GM18909 (cell line): Measurements from ENCODE around the gene CD300LB.
"Not testable (repeated sequence)": the region's sequence is repeated elsewhere in the genome, so short reads cannot be mapped to it uniquely, and the experiment has no call there.

Experiments used
- ATAC-seq: cut with Tn5 transposase; IDR thresholded peaks from one replicate; pipeline ENCODE4 v1.9.1; 2021; ENCODE audit warnings: mild to moderate bottlenecking; ENCODE audit not compliant: unreplicated experiment, poor library complexity

CD300LB gene

DNA sequence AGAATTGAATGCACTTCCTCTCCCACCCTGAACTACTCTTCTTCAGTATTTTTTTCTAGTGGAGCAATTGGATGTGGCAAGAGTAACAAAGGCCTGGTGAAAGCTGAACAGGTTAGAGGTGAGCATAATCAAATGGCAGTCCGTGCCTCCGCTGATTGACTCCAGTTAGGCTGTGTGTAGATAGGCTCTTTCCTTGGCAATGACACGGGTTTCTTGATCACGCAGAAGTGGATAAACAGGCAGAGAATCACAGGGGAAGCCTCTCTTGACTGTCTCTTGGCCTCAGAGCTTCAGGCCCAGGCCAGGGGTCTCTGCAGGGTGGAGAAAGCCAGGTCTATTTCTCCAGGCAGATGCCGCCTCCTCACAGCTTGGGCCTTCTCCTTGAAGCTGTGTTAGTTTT is 4.2 kb downstream of the CD300LB start:
- no peak for ATAC-seq

DNA sequence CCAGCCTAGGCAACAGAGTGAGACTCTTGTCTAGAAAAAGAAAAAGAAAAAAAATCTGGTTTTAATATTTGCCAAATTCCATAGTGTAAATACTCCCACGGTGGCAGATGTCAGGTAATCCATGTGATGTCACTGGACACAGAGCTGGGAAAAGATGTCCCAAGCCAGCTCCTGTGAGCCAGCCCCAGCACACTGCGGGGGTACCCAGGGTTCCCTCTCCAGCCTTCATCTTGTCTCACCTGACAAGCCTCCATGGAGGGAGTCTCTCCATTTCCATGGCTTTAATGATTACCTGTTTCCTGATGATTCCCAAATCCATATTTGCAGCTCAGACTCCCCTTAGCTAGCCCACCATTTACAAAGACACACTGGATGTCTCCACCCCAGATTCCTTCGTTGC is 4.6 kb downstream of the CD300LB start:
- no peak for ATAC-seq

DNA sequence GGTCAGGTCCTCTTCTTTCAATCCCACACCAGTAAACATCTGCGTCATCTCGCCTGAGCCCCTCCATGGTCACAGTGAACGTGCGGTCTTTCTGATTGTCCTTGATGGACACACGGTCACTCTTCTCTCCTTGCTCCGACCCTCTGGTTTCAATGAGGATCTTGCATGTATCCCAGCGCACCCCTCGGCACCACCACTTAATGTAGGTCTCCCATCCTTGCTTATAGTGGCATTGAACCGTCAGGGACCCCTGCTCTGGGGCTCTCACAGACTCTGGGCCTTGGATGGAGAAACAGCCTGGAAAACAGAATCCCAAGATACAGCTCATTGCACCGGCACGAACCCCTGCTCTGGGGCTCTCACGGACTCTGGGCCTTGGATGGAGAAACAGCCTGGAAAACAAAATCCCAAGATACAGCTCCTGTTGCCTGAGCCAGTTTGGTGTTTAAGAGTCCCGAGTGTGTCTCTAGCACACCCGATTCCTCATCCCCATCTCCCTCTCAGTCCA is 5.4 kb downstream of the CD300LB start:
- ATAC-seq = no peak

DNA sequence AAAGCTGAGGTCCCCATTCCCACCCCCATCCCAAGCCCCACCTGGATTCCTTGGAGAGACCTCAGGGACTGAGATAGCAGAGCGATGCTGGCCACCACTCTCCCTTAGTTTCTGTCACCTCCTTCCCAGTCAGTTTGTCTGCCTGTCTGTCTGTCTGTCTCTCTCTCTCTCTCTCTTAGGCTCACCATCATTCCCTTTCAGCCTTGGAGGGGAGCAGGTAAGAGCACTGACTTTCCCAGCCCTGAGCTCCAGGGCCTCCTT is 5.9 kb downstream of the CD300LB start:
- no peak for ATAC-seq

GRCh38 chr17:74524653-74525464 is 6.4 kb downstream of the CD300LB start:
- ATAC-seq = no peak

- ATAC-seq = no peak
Observed at GRCh38 chr17:74523308-74523707, 8.0 kb downstream of the CD300LB start.

DNA sequence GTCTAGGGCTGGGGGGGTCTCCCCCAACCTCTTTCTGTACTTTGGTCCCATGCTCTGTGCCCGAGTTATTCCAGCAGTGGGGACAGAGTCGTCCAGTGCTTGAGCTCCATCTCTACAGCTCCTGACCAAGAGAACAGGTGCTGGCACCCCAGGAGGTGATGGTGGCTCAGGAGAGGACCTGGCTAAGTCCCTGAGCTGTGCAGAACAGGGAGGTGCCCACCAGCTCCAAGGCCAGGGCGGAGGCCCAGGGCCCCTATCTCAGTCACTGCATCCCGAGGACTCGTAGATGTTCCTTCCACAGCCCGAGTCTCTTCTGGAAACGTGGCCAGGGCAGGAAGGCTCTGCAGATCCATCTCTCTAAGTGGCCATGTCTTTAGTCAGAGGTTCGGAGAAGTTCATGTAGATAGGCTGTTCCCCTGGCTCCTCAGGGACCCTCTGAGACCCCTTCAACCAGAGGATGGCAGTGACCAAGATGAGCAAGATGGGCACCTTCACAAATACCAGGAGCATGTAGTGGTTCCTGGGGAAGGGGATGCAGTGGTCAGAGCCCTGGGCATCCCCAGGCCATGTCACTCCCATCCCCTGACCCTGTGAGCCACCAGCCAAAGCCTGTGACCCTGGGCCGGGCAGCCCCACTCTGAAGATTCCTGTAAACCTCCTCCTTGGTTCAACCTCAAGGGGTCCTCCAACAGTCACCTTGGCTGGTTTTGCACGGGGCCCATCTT is 8.7 kb downstream of the CD300LB start:
- no peak for ATAC-seq

DNA sequence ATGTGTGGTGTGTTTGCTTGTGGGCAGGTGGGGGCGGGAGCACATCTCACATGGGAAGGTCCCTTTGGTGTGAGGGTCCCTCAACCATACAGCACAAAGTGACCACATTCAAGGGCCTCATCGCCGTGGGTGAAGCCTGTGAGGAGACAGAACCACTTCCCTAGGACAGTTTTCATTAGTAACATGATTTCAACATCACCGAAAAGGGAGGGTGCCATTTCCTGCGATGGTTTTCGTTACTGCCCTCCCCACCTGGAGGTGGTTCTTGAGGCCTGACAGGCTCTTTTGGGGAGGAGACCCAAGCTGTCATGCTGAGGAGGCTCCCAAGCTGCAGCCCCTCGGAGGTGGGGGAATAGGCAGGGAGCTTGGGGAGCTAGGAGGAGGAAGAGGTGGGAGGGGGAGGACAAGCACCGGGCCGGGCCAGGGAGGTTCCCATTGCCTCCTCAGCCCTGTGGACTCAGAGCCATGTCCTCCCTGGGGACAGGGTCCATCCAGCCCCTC is 9.5 kb downstream of the CD300LB start:
- ATAC-seq = no peak

GRCh38 chr17:74520790-74521480 is 10.3 kb downstream of the CD300LB start:
- no peak for ATAC-seq

GRCh38 chr17:74520016-74520434 is 11.2 kb downstream of the CD300LB start:
- ATAC-seq = no peak

GRCh38 chr17:74518413-74518981 is 12.8 kb downstream of the CD300LB start:
- ATAC-seq = not testable (repeated sequence)

DNA sequence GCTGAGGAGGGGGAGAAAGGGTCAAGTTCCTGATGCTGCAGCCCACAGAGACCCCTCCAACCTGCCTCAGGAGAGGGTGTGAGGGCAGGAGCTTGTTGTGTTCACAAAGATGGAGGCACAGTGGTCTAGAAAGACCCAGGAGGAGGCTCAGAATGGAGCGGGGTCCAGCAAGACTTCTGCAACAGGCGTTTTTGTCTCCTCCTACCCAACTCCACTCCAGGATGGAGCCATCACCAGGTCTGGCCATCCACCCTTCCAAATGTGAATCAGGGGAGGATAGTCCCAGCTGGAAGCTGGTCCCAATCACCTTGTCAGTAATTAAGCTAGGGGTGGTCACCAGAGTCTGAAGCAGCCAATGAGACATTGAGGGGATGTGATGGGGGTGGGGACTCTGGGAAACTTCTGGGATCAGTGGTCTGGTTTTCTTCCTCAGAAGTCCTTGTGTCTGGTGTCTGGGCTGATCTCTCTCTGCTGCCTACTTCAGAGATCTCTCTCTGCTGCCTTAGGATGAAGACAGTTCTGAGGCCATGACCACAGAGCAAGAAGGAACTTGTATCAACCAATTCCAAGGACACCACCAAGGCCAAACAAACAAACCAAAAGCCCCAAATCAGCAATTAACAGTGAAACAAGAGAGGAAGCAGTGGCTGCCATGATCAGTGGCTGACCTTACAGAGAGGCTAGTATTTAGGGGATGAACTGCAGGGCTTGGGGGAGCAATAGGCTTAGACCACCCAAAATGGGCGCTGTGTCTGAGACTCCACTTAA is 14.5 kb downstream of the CD300LB start:
- no peak for ATAC-seq

- no peak for ATAC-seq
Observed at GRCh38 chr17:74515941-74516340, 15.3 kb downstream of the CD300LB start.

DNA sequence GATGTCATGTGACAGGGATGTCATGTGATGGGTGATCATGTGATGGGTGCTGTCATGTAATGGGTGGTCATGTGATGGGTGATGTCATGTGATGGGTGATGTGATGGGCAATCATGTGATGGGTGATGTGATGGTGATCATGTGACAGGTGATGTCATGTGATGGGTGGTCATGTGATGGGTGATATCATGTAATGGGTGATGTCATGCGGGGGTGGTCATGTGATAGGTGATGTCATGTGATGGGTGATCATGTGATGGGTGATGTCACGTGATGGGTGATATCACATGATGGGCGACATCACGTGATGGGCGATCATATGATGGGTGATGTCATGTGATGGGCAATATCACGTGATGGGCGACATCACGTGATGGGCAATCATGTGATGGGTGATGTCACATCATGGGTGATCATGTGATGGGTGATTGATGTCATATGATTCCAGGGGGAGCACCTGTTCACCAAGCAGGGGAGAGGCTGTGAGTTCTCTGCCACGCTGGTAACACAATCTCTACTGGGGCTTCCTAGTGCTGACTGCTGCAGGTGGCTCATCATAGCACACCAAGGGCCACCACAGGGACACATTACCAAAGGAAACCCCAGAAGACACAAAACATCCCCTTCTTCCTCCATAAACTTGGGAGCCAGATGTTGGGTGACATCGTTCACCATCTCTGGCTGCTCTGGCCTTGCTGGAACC is 16.5 kb downstream of the CD300LB start:
- no peak for ATAC-seq

DNA sequence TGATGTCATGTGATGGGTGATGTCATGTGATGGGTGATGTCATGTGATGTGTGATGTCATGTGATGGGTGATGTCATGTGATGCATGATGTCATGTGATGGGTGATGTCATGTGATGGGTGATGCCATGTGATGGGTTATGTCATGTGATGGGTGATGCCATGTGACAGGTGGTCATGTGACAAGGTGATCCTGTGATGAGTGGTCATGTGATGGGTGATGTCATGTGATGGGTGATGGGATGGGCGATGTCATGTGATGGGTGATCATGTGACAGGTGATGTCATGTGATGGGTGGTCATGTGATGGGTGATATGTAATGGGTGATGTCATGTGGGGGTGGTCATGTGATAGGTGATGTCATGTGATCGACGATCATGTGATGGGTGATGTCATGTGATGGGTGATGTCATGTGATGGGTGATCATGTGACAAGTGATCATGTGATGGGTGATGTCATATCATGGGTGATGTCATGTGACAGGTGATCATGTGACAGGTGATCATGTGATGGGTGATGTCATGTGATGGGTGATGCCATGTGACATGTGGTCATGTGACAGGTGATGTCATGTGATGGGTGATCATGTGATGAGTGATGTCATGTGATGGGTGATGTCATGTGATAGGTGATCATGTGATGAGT is 17.2 kb downstream of the CD300LB start:
- ATAC-seq = no peak

DNA sequence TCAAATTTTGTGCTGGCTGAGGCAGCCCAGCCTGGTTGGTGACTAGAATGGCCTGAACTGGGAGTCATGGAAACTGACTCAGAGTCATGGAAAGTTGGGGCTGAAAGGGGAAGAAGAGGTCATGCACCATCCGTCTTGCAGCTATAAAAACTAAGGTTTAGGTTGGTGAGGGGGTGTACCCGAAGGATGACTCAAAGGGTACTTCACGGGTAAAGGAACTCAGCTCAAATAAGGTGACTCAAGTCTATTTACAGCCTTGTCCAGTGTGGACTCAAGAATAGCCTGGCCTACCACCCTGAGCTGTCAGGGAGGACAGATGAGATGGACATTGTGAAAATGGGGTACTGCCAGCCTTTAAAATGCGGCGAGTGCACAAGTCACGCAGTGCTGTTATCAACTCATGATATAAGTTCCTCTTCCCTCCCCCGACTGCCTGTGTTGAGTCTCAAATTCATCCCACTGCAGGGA is 18.6 kb downstream of the CD300LB start:
- ATAC-seq = peak; percentile 69

GRCh38 chr17:74512036-74512435 is 19.2 kb downstream of the CD300LB start:
- no peak for ATAC-seq

DNA sequence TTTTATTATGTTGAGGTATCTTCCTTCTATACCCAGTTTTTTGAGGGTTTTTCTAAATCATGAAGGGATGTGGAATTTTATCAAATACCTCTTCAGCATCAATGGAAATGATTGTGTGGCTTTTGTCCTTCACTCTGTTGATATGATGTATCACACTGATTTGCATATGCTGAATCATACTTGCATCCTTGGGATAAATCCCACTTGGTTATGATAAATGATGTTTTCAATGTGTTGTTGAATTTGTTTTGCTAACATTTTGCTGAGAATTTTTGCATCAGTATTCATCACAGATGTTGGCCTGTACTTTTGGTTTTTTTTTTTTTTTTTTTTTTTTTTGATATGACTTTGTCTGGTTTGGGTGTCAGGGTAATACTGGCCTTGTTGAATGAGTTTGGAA is 23.1 kb downstream of the CD300LB start:
- no peak for ATAC-seq

DNA sequence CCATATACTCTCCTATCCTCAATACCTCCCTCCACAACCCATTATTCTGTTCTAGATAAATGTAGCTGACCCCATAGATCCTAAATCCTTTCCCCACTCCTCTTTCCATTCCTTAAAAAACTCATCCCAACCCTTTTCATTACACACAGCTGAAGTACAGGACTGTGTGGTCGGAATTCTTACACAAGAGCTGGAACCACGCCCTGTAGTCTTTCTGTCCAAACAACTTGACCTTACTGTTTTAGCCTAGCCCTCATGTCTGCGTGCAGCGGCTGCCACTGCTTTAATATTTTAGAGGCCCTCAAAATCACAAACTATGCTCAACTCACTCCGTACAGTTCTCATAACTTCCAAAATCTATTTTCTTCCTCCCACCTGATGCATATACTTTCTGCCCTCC is 27.3 kb downstream of the CD300LB start:
- ATAC-seq = not testable (repeated sequence)
